CD4-positive, alpha-beta T cell treated with Interleukin-17A for 1 hour (primary cell): Measurements from ENCODE around the gene CHSY1.

Experiments used
- DNase-seq: peaks from one replicate; pipeline ENCODE4 v3.0.0-alpha.2; 2020

Gene CHSY1

DNA sequence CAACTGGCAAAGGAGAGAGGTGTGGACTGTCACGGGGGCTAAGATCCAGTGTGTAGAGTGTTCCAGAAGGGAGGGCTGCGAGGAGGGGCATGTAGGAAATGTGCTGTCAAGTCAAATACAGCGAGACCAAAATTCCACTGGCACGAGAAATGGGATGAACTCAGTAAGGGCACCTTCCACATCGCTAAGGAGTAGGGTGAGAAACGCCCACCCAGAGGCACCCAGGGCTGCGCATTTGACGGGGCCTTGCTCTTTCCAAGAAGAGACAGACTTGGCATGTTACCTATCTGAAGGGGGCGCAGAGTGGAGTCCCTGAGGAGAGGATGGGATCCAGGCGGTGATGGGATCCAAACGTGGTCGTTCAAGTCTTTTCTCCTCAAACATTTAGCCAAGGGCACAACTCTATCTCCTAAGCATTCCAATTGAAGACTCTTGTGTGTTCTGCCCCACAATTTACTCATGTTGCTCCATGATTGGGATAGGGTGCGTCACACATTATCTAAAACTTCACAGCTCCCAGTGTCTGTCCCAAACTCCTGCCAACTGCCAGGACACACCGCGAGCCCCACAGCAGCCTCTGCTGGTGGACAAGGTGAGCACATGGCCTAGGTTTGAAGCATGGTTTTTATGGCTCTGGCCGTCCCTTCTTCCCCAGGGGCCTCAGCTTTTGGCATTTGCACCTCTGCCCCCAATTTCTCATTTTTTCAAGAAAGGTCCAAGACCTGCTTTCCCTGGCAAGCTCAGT lies 17.8 kb upstream of the CHSY1 start:
- DNase-seq: no peak

DNA sequence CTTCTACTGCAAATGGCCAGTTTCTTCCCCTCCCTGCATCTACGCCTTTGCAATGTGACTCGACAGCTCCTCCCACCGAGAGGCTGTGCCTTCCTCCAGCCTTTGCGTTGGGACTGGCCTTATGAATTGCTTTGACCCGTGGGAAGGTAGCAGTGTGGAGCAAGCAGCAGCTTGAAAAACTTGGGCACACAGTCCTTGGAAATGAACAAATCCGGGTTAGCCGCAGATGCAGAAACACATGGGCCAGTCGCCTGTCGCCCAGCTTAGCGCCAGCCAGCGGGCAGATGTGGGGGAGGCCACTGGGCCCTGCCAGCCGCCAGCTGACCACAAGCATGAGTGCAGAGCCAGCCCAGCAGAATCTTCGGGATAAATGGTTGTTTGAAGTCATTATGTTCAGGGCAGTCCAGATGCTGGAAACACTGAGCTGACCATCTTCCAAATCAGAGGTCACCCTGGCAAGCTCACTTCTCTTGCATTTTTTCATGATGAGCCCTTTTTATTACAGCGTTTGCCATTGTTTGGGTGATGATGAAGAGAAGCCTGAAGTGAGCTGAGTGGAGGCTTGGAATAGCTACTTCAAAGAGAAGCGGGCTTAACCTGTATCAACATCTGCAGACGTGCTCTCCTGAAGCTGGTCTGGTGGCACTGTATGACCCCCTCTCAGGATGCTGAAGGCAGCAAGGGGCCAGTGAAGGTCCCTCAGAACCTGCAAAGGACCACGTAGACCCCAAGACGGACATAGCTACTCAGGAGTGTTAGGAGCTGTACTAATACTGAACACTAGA lies 15.7 kb upstream of the CHSY1 start:
- DNase-seq: no peak

DNA sequence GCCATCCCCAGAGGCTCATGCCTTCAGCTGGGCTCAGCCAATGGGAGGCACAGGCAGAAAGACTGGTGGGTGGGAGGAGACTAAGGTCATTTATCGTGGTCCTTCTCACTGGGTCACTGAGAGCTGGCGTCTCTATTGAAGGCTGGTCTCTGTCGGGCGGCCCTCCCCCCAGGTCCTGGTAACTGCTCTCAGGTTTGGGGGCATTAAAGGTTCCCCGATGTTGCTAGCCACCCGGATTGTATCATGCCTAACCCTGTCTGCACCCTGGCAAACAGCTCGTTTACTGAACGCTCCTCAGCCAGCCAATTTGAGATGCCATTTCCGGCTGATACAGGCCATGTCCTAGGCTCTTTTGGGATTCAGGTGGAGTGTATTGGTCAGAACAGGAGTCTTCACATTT lies 14.9 kb upstream of the CHSY1 start:
- no peak for DNase-seq

DNA sequence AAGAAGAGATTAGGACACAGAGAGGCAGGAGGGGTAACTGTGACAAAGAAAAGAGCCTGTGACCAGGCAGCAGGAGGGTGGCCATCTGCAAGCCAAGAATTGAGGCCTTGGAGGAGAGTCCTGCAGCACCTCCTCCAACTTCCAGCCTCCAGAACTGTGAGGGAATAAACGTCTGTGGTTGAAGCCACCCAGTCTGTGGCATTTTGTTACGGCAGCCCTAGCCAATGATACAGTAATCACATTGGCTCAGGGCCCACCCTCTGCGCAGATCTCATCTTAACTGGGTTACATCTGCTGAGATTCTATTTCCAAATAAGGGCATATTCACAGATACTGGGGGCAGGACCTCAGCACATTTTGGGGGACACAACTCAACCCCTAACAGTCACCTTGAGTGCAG lies 14.2 kb upstream of the CHSY1 start:
- no peak for DNase-seq

DNA sequence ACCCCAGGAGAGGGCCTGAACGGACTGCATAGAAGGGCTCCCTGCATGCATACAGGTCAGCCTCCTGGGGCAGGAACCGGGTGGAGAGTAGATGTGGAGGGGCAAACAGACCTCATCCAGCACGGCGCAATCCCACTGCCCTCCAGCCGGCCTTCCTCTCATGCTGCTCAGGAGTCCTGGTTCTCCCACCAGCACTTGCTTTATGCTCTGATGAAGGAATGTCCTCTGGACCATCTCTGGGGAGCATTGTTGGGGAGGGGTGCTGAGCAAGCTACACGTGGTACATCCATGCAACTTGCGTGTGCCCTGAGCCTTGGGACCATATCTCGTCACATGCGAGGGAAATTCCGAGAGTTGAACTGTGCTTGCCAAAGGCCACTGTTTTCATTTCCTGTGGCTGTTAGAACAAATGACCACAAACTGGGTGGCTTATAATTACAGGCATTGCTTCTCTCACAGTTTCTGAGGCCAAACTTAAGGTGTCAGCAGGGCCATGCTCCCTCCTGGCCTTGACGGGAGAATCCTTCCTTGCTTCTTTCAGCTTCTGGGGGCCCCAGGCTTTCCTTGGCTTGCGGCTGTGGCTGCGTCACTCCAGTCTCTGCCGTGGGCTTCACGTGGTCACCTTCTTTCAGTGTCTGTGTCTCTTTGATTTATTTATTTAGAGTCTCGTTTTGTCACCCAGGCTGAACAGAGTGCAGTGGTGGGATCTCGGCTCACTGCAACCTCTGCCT lies 13.2 kb upstream of the CHSY1 start:
- no peak for DNase-seq

DNA sequence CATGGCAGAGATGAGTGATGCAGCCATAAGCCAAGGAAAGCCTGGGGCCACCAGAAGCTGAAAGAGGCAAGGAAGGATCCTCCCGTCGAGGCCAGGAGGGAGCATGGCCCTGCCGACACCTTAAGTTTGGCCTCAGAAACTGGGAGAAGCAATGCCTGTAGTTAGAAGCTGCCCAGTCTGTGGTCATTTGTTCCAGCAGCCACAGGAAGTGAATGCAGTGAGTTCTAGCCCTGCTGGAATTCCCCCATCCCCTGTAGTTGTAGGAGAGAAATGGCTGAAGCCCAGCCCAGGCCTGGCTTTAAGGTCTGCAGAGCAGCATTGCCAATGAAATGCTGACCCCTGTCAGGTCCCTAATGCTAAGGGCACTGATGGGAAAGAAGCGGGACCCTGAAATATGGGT lies 12.2 kb upstream of the CHSY1 start:
- no peak for DNase-seq

DNA sequence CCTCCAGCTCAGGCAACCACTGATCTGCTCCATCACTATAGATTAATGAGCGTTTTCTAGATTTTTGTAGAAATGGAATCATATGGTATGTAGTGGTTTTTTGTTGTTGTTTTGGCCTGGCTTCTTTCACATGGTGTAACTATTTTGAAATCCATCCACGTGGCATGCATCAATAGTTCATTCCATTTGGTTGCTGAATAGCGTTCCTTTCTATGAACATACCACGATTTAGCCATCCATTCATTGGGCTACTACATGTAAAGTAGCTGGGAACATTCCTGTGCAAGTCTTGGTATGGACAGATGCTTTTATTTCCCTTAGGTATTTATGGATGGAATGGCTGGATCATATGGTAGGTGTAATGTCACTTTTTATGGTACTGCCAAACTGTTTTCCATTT lies 10.7 kb upstream of the CHSY1 start:
- DNase-seq: no peak

DNA sequence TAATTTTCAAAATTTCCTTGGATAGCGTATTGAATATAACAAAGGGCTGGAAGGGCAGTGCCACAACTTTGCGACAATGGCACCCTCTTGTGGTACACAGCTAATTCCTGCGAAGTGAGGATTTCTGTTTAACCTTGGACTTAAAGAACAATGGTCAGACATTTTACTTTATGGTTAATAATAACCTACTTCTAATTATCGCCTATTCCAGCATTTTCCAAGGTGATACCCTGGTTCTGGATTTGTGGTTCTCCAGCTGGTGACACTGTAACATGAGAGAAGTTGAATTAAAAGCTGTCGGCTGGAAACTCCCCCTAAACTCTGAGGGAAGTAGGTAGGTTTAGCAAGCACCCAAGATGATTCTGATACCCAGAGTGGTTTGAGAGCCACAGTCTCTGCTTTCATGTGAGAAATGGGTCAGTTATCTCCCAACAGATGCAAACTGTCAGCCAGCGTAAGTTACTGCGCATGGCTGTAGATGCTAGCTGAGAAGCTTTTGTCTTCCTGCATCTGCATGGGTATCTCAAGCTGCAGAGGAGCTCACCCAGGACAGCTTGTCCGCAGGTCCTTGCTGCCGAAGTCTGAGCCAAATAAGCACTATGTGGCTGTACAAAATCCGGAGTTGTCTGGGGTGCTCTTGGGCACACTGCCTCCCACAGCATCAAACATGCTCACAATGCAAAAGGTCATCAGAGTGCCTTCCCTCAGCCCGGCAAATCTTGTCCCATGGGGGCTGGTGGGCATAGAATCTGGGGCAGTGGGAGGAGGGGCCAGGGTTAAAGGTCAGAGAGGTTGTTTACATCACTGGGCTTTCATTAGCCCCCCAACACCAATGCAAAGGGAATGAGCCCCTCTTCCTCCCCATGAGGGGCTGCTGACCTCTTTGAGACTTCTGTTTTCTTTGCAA lies 6.6 kb upstream of the CHSY1 start:
- DNase-seq: peak; percentile 74

DNA sequence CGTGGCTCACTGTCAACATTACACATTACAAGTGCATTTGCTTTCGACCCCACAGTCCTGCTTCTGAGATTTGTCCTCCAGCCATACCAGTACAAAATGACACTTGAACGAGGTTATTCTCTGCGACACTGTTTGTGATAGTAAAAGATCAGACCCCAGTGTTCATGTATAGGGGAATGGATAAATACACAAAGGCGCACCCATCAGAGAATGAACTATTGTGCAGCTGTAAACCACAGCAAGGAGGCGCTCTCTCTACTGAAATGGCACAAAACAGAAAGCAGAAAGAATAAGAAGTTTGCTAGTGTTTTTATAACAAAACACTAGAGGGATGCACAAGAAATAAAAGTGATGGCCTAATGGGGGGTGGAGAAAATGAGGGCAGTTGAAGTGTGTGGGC lies 4.9 kb upstream of the CHSY1 start:
- no peak for DNase-seq

DNA sequence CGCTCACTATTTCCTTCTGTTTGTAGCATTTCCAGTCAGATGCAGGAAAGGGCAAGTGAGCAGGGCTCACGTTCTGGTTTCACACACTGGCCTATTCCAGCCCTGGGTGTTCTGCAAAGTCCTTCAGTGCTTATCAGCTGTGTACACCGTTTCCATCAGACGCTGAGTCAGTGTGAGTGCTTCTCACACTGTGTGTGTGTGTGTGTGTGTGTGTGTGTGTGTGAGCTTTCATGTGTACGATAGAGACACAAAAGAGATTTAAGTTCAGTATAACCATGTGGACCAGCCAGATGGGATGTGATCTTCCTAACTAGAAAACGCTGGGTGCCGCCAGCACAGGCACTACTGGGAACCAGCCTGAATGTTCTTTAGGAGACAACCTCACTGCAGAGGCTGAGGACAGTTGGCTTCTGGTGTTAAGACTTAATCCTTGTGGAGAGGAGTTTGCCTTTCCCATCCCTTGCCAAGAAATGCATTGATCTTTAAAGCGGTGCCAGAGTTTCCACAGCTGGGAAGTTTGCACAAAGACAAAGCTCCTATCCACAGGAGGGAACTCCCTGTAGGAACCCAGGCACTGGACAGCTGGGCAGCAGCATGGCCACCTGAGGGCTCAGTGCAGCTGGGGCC lies 3.9 kb upstream of the CHSY1 start:
- DNase-seq: no peak

DNA sequence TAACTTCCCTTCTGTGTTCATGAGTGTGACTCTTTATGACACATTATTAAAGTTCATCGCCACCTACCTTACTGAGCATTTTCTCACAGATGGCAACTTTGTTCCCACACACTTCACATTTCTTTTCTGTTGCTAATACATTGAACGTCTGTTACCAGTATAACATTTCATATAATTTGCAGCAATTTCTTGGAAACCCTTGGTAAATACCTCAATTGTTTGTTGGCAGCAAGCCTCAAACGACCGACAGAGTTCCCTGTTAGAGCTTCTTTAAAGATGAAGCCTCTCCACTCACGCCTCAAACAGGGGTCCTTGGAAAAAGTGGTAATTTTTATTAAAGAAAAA lies 3.2 kb upstream of the CHSY1 start:
- no peak for DNase-seq

DNA sequence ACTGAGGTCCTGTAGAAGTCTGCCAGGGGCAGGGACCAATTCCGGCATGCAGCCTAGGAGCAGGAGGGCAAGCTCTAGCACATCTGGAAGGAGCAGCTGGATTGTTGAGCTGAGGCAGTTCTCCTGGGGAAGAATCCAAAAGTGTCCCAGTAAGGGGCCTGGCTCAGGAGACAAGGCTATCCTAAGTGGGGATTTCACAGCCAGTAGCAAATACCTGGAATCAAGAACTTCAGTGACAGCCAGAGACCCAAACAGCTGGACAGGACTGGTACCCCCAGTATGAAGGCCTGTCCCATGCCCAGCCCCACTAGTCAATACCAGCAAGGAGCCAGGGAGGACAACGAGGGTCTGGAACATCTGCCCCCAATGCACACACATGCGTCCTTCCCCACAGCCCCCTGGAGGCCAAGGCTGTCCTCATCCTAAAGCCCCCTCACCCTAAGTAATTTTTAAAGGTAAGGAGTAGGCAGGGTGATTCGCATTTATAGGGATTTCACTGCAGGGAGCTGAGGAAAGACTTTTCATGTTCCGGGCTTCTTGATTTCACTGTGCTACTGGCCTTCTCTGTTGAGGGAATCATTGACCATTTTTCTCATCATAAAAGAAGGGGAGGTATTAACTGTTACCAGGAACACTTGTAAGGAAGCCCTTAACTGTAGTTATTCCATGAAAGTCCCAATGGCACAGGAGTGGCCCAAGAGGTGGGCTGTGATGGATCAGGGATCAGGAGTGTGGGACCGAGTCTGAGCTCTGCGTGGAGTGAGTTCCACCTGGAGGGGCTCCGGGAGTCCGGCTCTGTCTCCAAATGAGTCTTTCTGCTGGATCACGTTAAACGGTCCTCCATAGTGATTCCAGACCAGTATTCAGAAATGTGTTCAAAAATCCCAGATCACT lies 2.6 kb upstream of the CHSY1 start:
- no peak for DNase-seq

DNA sequence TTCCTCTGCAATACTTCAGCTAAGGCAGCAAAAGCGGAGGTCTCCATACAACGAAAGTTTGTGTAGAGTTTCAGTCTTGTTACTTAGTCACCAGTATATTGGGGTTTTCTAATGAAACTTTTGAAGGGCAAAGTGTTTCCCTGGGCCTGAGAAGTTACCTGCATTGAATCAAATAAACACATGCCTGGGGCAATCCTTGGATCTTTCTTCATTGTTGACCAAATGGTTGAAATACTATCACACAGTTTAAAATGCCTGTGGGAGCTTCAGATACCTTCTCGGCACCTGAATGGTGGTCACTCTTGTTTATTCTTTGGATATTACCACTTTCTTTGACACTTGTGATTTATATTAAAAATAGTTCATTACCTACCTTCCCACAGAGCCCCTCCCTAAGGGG lies 988 bp upstream of the CHSY1 start:
- DNase-seq: no peak

DNA sequence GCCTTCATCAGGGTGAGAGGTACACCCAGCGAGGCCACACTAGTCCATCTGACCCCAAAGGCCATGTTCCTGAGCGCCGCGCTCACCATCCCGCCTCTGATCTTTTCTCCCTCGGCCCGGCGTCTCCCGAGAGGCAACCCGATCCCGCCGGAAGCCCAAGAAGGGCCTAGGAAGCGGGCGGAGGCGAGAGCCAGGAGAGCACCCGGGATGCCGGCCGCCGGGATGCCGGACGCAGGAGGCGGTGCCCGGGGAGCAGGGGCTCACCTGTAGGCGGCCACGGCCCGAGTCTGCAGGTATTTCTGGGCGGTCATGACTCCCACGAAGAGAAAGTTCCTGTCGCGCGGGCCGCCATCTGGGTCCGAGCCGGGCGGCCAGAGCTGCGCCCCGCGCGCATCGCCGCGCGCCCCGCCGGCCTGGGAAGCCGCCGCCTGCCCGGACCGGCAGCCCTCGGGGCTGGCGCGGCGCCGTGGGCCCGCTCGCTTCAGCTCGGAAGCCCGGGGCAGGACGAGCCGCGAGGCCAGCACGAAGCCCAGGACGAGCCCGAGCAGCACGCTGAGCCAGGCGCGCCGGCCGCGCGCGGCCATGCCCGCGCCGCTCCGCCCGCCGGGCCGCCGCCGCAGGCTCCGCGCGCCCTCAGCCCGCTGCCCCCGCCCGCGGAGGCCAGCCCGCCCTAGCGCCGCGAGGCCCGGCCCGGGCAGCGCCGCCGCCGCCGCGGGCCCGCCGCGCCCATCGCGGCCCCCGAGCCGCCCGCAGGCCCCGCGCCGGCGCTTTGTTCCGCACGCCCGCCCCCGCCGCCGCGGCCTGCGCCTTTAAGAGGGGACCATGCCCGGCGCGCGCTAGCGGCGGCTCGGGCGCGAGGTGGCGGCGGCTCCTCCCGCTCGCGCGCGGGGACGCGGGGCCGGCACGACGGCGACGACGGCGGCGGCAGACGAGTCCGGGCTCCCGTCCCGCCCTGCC lies 697 bp downstream of the CHSY1 start:
- DNase-seq: no peak

DNA sequence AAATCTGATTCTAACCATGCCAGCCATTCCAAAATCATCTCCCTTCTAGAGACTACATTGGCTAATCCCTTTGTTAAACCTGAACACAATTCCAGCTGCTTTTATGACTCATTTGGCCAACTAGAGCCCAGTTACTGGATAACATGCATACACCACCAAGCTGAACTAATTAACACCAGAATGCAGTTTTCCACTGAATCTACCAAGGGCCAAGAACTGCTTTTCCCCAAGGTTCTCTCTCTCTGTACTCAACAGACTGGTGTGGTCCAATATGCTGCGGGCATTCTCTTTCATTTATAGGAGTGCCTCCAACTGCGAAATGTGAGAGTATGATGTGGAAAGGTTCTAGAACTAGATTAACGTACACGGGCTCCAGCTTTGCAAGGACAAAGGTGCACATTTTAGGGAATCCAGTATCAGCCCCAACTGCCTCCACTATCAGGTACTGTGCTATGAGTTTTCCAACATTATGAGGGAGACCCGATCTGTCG lies 1.5 kb downstream of the CHSY1 start:
- DNase-seq: no peak

DNA sequence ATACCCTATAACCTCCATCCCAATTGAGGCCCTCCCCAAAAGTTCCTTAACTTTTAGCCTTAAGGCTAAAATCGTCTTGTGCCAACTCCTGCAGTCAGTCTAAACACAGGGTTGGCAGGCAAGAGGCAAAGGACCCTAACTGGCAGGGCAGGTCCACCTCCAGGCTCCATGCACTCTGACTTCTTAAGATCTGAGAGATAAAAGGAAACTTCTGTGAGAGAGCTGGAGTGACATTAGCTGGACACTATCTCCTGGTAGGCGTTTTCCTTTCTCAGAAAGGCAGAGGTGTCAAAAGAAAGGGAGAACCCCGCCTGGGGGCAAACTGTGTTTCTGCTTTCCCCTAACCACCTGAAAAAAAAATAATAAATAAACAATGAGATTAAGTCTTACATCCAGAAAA lies 3.6 kb downstream of the CHSY1 start:
- DNase-seq: no peak

DNA sequence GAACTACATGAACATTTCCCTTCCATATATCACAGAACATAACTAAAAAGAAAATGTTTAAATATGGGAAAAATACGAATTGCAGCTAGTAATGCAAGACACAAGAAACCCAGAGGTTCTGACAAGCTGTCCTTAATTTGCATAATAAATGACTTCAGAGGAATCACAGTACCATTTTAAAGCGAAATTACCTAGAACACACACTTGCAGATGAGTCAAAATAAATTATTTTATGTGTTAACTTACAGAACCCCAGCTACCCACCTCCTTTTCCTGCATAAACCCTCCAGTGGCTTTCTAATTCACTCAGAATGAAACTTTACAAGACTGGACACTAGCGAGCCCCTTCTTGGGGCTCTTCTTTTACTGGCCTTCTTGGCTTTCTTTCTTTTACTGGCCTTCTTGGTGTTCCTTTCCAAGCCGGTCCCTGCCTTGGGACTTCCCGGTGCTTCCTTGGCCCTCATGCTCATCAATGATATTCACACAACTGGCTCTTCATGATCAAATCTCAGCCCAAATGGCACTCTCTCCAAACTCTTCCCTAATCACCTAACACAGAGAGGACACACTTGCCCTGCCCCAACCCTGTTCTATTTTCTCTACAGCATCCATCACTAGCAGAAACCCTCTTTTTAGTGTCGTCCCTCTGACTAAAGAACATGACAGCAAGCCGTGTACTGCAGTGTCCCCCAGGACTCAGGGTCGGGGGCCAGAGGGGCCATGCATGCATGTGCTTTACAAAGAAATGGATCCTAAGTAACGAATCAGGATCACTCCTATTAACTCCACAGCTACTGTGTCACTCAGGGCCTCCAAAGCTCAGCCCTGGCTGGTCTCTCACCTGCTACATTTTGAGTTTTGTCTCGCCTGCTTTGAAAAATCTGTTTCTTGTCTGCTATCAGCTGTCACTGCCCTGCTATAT lies 4.8 kb downstream of the CHSY1 start:
- no peak for DNase-seq

DNA sequence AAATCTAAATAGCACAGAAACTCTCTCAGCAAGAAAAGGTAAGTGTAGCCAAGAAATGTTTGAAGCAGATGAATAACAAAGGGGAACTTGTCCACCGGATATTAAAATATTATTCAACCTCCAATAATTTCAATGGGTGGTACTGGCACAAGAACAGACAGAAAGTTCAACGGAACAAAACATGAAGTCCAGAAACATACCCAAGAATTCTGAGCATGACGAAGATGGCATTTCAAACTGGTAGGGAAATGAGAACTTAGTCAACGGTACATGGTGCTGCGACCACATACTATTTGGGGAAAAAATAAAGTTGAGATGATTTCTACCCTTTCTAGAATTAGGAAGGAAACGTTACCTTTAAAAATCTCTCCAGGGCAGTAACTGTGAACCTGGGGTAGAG lies 5.5 kb downstream of the CHSY1 start:
- no peak for DNase-seq
